ENCODE measurements around the gene SLC17A9. TPM values are rescaled to one million over a fixed set of nuclear protein-coding genes. Genes with fewer than 3 reads are reported as not detected.

The SLC17A9 gene
- total and polyA plus RNA-seq, 2 donors (not counting 1 experiment from before 2014, with no cell fraction given) = 33.0 to 141 TPM

DNA sequence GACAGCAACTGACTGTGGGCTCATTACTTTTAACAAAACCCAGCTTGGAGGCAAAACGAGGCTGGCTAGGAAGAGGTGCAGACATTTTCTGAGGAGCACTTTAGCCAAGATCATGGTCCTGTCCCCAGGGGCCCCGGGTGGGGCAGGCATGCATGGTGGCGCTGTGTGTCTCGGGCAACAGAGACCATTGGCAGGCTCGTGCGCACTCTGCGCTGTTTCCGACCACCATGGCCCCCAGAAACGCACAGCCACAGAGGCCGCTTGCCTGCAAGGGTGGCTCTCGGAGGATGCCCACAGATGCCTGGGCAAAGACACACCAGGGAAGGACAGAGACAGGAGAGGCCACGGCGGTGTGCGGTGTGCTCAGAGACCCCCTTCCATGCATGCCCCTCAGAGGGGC, 47.5 kb downstream of the SLC17A9 start:
- no peak overlapping the region for H3K27ac Mint-ChIP-seq
- Histone ChIP-seq H3K9me3 (ENCODE audit: control extremely low read depth in 1 of 3, control insufficient read depth in 2 of 3, insufficient read depth in 1 of 3, low read length in 2 of 3) (peaks cover 0 to 5% (median 0%) of the 10 kb centered on the region in 3 donors), H2AFZ (ENCODE audit: insufficient read depth, low read depth, low read length, poor library complexity, severe bottlenecking) (no peak overlapping the region), H4K20me1 (ENCODE audit: control insufficient read depth, insufficient read depth, low read length, poor library complexity, severe bottlenecking) (no peaks in the 10 kb centered on the region), H3K4me1 (ENCODE audit: control insufficient read depth in 2 of 2, insufficient read depth in 2 of 2, low read length in 2 of 2) (peaks cover 4 to 7% of the 10 kb centered on the region in 2 donors), H3K27ac (ENCODE audit: low read length in 2 of 2) (no peak overlapping the region), H3K9ac (ENCODE audit: low read length) (no peak overlapping the region), H3K27me3 (replicated peaks in 1 of 4; ENCODE audit: control extremely low read depth in 1 of 4, control insufficient read depth in 3 of 4, insufficient read depth in 4 of 4, low read length in 3 of 4) (peaks cover 0 to 47% (median 11%) of the 10 kb centered on the region in 4 experiments), H3K4me2 (replicated peaks; ENCODE audit: low read depth, low read length, poor library complexity, severe bottlenecking) (no peak overlapping the region), H3K36me3 (replicated peaks in 1 of 2; ENCODE audit: control extremely low read depth in 1 of 2, control insufficient read depth in 1 of 2, extremely low read depth in 1 of 2, insufficient read depth in 2 of 2, low read length in 1 of 2) (no peaks in the 10 kb centered on the region), H3K4me3 (ENCODE audit: control extremely low read depth in 1 of 5, extremely low read depth in 1 of 5, insufficient read depth in 1 of 5, low read depth in 2 of 5, low read length in 4 of 5) (no peak overlapping the region), H3K79me2 (ENCODE audit: control insufficient read depth, insufficient read depth, low read length) (no peaks in the 10 kb centered on the region)
- WGBS (ENCODE audit: insufficient coverage) = 89% methylated on average over 14 of the region's 14 CpGs
- POLR2A ChIA-PET = no interaction called here
- ATAC-seq (ENCODE audit: low read depth) (no peak), DNase-seq (no peak)
- H3K27me3 Mint-ChIP-seq = peaks cover 66% of the 10 kb centered on the region
- intact Hi-C loops (cut with micrococcal nuclease) = loop anchor here (10.0 kb wide), 1 partner anchor 45 kb away; the partner anchor contains the start of gene SLC17A9
- no peaks in the 10 kb centered on the region for H3K9me3 Mint-ChIP-seq (ENCODE audit: insufficient read depth)
- no peak overlapping the region for H3K4me3 Mint-ChIP-seq
- CTCF ChIA-PET = no interaction called here
- peaks cover 1% of the 10 kb centered on the region for H3K4me1 Mint-ChIP-seq
- TF ChIP-seq EZH2 (IDR thresholded peaks at IDR 0.05; ENCODE audit: borderline replicate concordance, insufficient read depth, low read depth, low read length, poor library complexity, severe bottlenecking) = no peak
- TF ChIP-seq, protein P1, sequence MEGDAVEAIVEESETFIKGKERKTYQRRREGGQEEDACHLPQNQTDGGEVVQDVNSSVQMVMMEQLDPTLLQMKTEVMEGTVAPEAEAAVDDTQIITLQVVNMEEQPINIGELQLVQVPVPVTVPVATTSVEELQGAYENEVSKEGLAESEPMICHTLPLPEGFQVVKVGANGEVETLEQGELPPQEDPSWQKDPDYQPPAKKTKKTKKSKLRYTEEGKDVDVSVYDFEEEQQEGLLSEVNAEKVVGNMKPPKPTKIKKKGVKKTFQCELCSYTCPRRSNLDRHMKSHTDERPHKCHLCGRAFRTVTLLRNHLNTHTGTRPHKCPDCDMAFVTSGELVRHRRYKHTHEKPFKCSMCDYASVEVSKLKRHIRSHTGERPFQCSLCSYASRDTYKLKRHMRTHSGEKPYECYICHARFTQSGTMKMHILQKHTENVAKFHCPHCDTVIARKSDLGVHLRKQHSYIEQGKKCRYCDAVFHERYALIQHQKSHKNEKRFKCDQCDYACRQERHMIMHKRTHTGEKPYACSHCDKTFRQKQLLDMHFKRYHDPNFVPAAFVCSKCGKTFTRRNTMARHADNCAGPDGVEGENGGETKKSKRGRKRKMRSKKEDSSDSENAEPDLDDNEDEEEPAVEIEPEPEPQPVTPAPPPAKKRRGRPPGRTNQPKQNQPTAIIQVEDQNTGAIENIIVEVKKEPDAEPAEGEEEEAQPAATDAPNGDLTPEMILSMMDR (IDR thresholded peaks at IDR 0.05) = no peak

DNA sequence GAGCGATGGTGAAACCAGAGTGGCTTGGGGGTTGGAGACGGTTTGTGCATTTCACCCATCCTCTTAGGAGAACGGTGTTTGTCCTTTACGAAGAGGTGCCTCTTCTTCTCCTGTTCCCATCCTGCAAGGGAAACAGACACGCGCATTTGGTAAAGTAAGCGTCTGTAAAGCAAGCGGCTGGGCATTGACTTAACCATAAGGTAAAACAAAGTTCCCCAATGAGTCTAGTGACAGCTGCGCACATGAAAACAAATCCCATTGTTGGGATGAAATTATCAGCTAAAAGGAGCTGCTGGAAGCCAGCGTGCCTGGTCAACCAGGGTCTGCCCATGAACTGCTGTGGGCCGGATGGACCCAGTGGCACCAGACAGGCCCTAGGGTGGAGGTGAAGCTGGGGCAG, 48.4 kb downstream of the SLC17A9 start:
- WGBS (ENCODE audit: insufficient coverage) = 93% methylated on average over 8 of the region's 11 CpGs
- H2AFZ ChIP-seq (ENCODE audit: insufficient read depth, low read depth, low read length, poor library complexity, severe bottlenecking) = no peak overlapping the region

More for the DNA sequence above, 48.4 kb downstream of the SLC17A9 start:
- Histone ChIP-seq H3K27me3 (replicated peaks in 1 of 4; ENCODE audit: control extremely low read depth in 1 of 4, control insufficient read depth in 3 of 4, insufficient read depth in 4 of 4, low read length in 3 of 4) (peaks cover 0 to 52% (median 18%) of the 10 kb centered on the region in 4 experiments), H3K4me1 (ENCODE audit: control insufficient read depth in 2 of 2, insufficient read depth in 2 of 2, low read length in 2 of 2) (peaks cover 12 to 15% of the 10 kb centered on the region in 2 donors), H3K4me2 (replicated peaks; ENCODE audit: low read depth, low read length, poor library complexity, severe bottlenecking) (no peak overlapping the region), H3K4me3 (ENCODE audit: control extremely low read depth in 1 of 5, extremely low read depth in 1 of 5, insufficient read depth in 1 of 5, low read depth in 2 of 5, low read length in 4 of 5) (no peak overlapping the region), H4K20me1 (ENCODE audit: control insufficient read depth, insufficient read depth, low read length, poor library complexity, severe bottlenecking) (no peaks in the 10 kb centered on the region), H3K9me3 (ENCODE audit: control extremely low read depth in 1 of 3, control insufficient read depth in 2 of 3, insufficient read depth in 1 of 3, low read length in 2 of 3) (peaks cover 0 to 9% (median 0%) of the 10 kb centered on the region in 3 donors), H3K9ac (ENCODE audit: low read length) (no peak overlapping the region), H3K36me3 (replicated peaks in 1 of 2; ENCODE audit: control extremely low read depth in 1 of 2, control insufficient read depth in 1 of 2, extremely low read depth in 1 of 2, insufficient read depth in 2 of 2, low read length in 1 of 2) (no peaks in the 10 kb centered on the region), H3K79me2 (ENCODE audit: control insufficient read depth, insufficient read depth, low read length) (no peaks in the 10 kb centered on the region), H3K27ac (ENCODE audit: low read length in 2 of 2) (no peak overlapping the region)
- DNase-seq (no peak), ATAC-seq (ENCODE audit: low read depth) (no peak)
- peaks cover 64% of the 10 kb centered on the region for H3K27me3 Mint-ChIP-seq
- TF ChIP-seq, protein P1 (IDR thresholded peaks at IDR 0.05) = no peak
- no peak for TF ChIP-seq EZH2 (IDR thresholded peaks at IDR 0.05; ENCODE audit: borderline replicate concordance, insufficient read depth, low read depth, low read length, poor library complexity, severe bottlenecking)
- H3K4me3 Mint-ChIP-seq = no peak overlapping the region
- intact Hi-C loops (cut with micrococcal nuclease) = loop anchor here (10.0 kb wide), 1 partner anchor 46 kb away; the partner anchor contains the start of gene SLC17A9
- CTCF ChIA-PET = no interaction called here
- H3K4me1 Mint-ChIP-seq = peaks cover 1% of the 10 kb centered on the region
- no peaks in the 10 kb centered on the region for H3K9me3 Mint-ChIP-seq (ENCODE audit: insufficient read depth)
- H3K27ac Mint-ChIP-seq = no peak overlapping the region
- POLR2A ChIA-PET = no interaction called here

Measured in B cell (primary cell).